Spleen (tissue), 13 donors: ENCODE results near the gene KRT31. TPM values are rescaled to one million over a fixed set of nuclear protein-coding genes. Genes with fewer than 3 reads are reported as not detected.

Source experiments
- DNase-seq: peaks from one replicate; pipeline ENCODE4 v3.0.0-alpha.2; 2020
- H3K27ac ChIP-seq, 8 donors: fragments of 200-600 bp; sonication (generic) in 7 of 8; 1 replicate in 4 of 8; 2 replicates in 4 of 8; pipeline versions ENCODE4 v1.5.0 to v1.8.0; 2016 to 2021; ENCODE audit warnings: inconsistent platforms in 4 of 8, mild to moderate bottlenecking in 4 of 8, moderate library complexity in 1 of 8
- H3K27me3 ChIP-seq, 7 donors: fragments of 200-600 bp; sonication (generic) in 6 of 7; replicated peaks in 1 of 7; 1 replicate in 4 of 7; 2 replicates in 3 of 7; pipeline versions ENCODE4 v1.5.0 to v1.8.0; 2016 to 2021; ENCODE audit warnings: inconsistent platforms in 3 of 7, mild to moderate bottlenecking in 1 of 7
- H3K36me3 ChIP-seq, 6 donors: fragments of 200-600 bp; sonication (generic) in 5 of 6; 1 replicate in 4 of 6; 2 replicates in 2 of 6; pipeline versions ENCODE4 v1.5.0 to v1.8.0; 2016 to 2021; ENCODE audit warnings: inconsistent platforms in 2 of 6
- H3K4me1 ChIP-seq, 6 donors: fragments of 200-600 bp; sonication (generic) in 5 of 6; 1 replicate in 3 of 6; 2 replicates in 3 of 6; pipeline versions ENCODE4 v1.5.0 to v1.8.0; 2016 to 2021; ENCODE audit warnings: inconsistent platforms in 3 of 6
- H3K4me3 ChIP-seq, 8 donors: fragments of 200-600 bp; sonication (generic) in 7 of 8; 1 replicate in 4 of 8; 2 replicates in 4 of 8; pipeline versions ENCODE4 v1.5.0 to v1.8.0; 2016 to 2021; ENCODE audit warnings: inconsistent platforms in 4 of 8, mild to moderate bottlenecking in 4 of 8, moderate library complexity in 2 of 8
- H3K9me3 ChIP-seq, 8 donors: fragments of 200-600 bp; sonication (generic) in 7 of 8; 1 replicate in 4 of 8; 2 replicates in 4 of 8; pipeline versions ENCODE4 v1.5.0 to v1.8.0; 2016 to 2021; ENCODE audit warnings: inconsistent platforms in 4 of 8
- POLR2A ChIP-seq, 3 donors: fragments of 450-650 bp; IDR thresholded peaks; one replicate each; pipeline ENCODE4 v1.5.1; 2017; ENCODE audit warnings: antibody characterized with exemption in 3 of 3, mild to moderate bottlenecking in 1 of 3
- POLR2AphosphoS5 ChIP-seq, 3 donors: sonication (generic); formaldehyde crosslinking; IDR thresholded peaks; one replicate each; pipeline ENCODE4 v1.5.1; 2017; ENCODE audit warnings: antibody characterized with exemption in 3 of 3
- WGBS, 5 donors: extraction: QIAGEN DNeasy Blood & Tissue Kit in 3 of 5; methylation state at CpG; one replicate each; pipeline versions ENCODE4 v1.1.5 to v1.1.7; 2013 to 2018; 5-methylcytosine and 5-hydroxymethylcytosine counted together
- intact Hi-C: fragments of 100-400 bp; cut with DNase I; formaldehyde crosslinking; loops from one replicate; pipeline ENCODE4 v1.15.0; 2023; ENCODE audit warnings: low total_unique reads
- long read RNA-seq, 2 donors: transcript quantifications; one replicate each; lab custom pipeline, GENCODE V29; 2026
- polyA plus RNA-seq, 3 donors: library from polyadenylated mRNA; stranded (reverse); fragments of 200-250 nt; gene quantifications; one replicate each; pipeline ENCODE4 v1.2.1, GENCODE V29; 2013
- total RNA-seq, 7 donors: library from RNA; depleted of rRNA in 3 of 7; stranded (reverse); fragments of >200 nt in 3 of 7; fragmentation: NEBNext Ultra II Directional in 4 of 7; extraction: Animal tissue kit (Norgen Biotek cat#: 25700) in 4 of 7; gene quantifications; one replicate each; pipeline versions ENCODE4 v1.1.0 to v1.2.1, GENCODE V29; 2016 to 2021
- TF ChIP-seq, protein P1 (sequence below), 11 experiments: fragments of 200-600 bp in 7 of 11; fragments of 450-650 bp in 4 of 11; sonication (generic) in 4 of 11; IDR thresholded peaks in 8 of 11; conservative IDR thresholded peaks in 3 of 11; 1 replicate in 7 of 11; 2 replicates in 4 of 11; pipeline versions ENCODE4 v1.4.0 to v1.8.0; 2016 to 2021; ENCODE audit warnings: antibody characterized with exemption in 11 of 11, inconsistent platforms in 4 of 11, mild to moderate bottlenecking in 1 of 11
- donor health status: healthy with polysubstance abuse.
- donor health status: DM: no; HTN: no; CAD: no; lungs with moderate emphysema.
- donor health status: DM: no; HTN: no; CAD: no.
- donor health status: Bipolar disorder and iron deficiency.
- donor health status: healthy.
- donor health status: DM: no; HTN: no; CAD: no.
- donor health status: DM: yes; HTN: yes; CAD: no.

The KRT31 gene
- total RNA-seq (not detected), polyA plus RNA-seq (not detected)
- long read RNA-seq, donor 1: 0 reads
- long read RNA-seq, donor 2: 0 reads

DNA sequence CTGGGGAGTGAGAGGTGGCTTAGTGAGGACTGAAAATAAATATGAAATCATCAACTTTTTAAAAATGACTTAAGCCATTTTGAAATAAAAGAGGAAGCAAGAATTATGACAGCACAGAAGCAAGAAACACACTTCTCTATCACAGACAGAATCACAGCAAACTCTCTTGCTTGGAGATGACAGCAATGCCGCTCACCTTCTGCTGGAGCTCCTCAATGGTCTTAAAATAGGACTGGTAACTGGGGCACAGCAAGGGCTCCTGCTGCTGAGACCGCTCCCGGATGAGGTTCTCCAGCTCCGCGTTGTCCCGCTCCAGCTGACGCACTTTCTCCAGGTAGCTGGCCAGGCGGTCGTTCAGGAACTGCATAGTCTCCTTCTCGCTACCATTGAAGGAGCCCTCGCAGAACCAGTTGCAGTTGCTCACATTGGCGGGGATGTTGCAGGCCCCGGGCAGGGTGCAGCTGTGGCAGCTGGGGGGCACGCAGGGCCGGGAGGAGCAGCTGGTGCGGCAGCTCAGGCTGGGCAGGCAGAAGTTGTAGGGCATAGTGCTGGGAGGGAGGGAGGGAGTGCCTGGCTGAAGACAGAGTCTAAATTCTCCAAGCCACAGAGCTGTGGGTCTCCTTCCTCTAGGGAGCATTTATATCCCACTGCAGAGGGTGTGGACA is at the start of gene KRT31:
TSS of gene KRT31 (minus strand) at position 613 of the 665 bp plus-strand sequence. CDS start at position 544, 69 bp downstream.
- intact Hi-C loops: no loop called here

DNA sequence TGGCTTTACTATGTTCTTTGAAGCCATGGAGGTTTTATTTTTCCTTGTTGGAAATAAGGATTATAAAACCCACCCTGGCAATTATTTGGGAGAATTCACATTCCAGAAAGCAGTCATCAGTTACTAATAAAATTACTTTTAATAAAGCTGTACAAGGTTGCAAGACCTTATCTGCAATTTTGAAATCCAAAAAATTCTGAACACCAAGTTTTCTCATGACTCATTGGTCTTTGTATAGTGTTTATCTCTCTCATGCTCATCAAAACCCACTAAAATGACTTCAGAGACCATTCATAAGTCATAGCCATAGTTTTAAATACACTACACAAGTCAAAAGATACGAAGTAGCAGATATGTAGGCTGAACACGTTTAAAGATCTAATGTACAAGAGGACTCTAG is 49.4 kb upstream of the KRT31 start:
- Histone ChIP-seq H3K27me3 (peaks cover 0 to 29% (median 0%) of the 10 kb centered on the region in 7 donors), H3K36me3 (no peaks in the 10 kb centered on the region), H3K27ac (no peak overlapping the region), H3K4me1 (no peaks in the 10 kb centered on the region), H3K9me3 (peaks cover 0 to 4% (median 0%) of the 10 kb centered on the region in 8 donors), H3K4me3 (no peak overlapping the region)
- no peak for DNase-seq
- WGBS, 5 donors: 38 to 86% (median 66%) methylated on average over 2 of the region's 2 CpGs
- intact Hi-C loops: no loop called here
- TF ChIP-seq POLR2AphosphoS5 (IDR thresholded peaks at IDR 0.05): no peak

More for the DNA sequence above, at the start of gene KRT31:
- WGBS, 5 donors: 83 to 93% (median 88%) methylated on average over 16 of the region's 16 CpGs
- Histone ChIP-seq H3K4me3 (no peak within 1 kb of the TSS), H3K9me3 (no peaks in the 10 kb centered on the region), H3K27ac (no peak within 1 kb of the TSS), H3K36me3 (no peaks in the 10 kb centered on the region), H3K4me1 (no peaks in the 10 kb centered on the region), H3K27me3 (peaks cover 0 to 7% (median 0%) of the 10 kb centered on the region in 7 donors)
- DNase-seq: no peak
- TF ChIP-seq POLR2A (IDR thresholded peaks at IDR 0.05) (no peak), POLR2AphosphoS5 (IDR thresholded peaks at IDR 0.05) (no peak)
- TF ChIP-seq, protein P1, sequence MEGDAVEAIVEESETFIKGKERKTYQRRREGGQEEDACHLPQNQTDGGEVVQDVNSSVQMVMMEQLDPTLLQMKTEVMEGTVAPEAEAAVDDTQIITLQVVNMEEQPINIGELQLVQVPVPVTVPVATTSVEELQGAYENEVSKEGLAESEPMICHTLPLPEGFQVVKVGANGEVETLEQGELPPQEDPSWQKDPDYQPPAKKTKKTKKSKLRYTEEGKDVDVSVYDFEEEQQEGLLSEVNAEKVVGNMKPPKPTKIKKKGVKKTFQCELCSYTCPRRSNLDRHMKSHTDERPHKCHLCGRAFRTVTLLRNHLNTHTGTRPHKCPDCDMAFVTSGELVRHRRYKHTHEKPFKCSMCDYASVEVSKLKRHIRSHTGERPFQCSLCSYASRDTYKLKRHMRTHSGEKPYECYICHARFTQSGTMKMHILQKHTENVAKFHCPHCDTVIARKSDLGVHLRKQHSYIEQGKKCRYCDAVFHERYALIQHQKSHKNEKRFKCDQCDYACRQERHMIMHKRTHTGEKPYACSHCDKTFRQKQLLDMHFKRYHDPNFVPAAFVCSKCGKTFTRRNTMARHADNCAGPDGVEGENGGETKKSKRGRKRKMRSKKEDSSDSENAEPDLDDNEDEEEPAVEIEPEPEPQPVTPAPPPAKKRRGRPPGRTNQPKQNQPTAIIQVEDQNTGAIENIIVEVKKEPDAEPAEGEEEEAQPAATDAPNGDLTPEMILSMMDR (IDR thresholded peaks at IDR 0.05 in 8 of 11, conservative IDR thresholded peaks at IDR 0.05 in 3 of 11): no peak

DNA sequence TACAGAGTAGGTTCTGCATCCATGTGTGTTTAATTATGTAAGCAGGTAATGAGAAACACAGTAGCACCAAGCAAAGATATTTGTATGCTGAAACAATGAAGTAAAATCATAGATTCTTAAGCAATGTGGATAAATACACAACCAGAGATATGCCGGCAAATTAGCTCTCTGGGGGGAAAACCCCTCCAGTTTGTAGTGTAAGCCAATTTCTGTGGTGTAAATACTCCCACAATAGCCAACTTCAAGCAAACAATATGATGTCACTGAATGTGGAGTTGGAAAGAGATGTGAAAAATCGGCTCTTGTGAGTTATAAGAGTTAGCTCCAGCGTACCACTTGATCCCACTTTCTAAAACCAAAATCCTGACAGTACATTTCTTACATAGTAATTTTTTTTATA is 47.2 kb upstream of the KRT31 start:
- no peaks in the 10 kb centered on the region for H3K4me1 ChIP-seq
- H3K27me3 ChIP-seq: peaks cover 0 to 38% (median 0%) of the 10 kb centered on the region in 7 donors
- intact Hi-C loops: no loop called here
- WGBS, 5 donors: 57 to 75% (median 60%) methylated on average over 3 of the region's 3 CpGs
- DNase-seq: no peak
- TF ChIP-seq POLR2A (IDR thresholded peaks at IDR 0.05): no peak
- TF ChIP-seq, protein P1 (IDR thresholded peaks at IDR 0.05 in 8 of 11, conservative IDR thresholded peaks at IDR 0.05 in 3 of 11): no peak
- TF ChIP-seq POLR2AphosphoS5 (IDR thresholded peaks at IDR 0.05): no peak
- H3K27ac ChIP-seq: no peak overlapping the region
- no peak overlapping the region for H3K4me3 ChIP-seq
- H3K36me3 ChIP-seq: no peaks in the 10 kb centered on the region
- H3K9me3 ChIP-seq: no peaks in the 10 kb centered on the region

DNA sequence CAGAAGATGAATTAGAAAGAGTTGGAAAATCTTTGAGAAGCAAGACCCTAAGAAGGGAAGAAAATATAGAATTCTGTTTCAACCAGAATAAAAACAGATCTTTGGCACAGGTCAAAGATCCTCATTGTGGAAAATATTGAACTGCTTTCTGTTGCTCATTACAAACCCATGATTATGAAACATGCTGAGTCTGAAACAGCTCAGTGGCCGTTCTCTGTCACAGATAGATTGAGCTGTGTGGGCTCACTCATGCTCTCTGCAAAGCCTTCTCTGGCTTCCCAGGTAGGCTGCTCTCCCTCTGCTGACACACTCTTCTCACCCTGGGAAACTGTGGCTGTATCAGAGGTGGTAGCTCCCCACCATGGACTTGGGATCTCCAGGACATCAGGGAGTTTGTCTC is 46.8 kb upstream of the KRT31 start:
- TF ChIP-seq POLR2A (IDR thresholded peaks at IDR 0.05) (no peak), POLR2AphosphoS5 (IDR thresholded peaks at IDR 0.05) (no peak)
- TF ChIP-seq, protein P1 (IDR thresholded peaks at IDR 0.05 in 8 of 11, conservative IDR thresholded peaks at IDR 0.05 in 3 of 11): no peak
- Histone ChIP-seq H3K27me3 (peaks cover 0 to 37% (median 0%) of the 10 kb centered on the region in 7 donors), H3K27ac (no peak overlapping the region), H3K4me1 (no peaks in the 10 kb centered on the region), H3K4me3 (no peak overlapping the region), H3K9me3 (no peaks in the 10 kb centered on the region), H3K36me3 (no peaks in the 10 kb centered on the region)
- WGBS, 5 donors: 24 to 67% (median 57%) methylated on average over 1 of the region's 1 CpG
- DNase-seq: no peak
- intact Hi-C loops: no loop called here
